Kidney epithelial cell (primary cell): ENCODE results near the gene PLPPR1. TPM values are rescaled to one million over a fixed set of nuclear protein-coding genes. Genes with fewer than 3 reads are reported as not detected.
"Not testable (repeated sequence)": the region's sequence is repeated elsewhere in the genome, so short reads cannot be mapped to it uniquely, and the experiment has no call there.

ENCODE experiments used
- DNase-seq: peaks from one replicate; pipeline ENCODE4 v3.0.0-alpha.2; 2010; ENCODE audit warnings: low read depth
- H3K27me3 ChIP-seq: 2 replicates; pipeline ENCODE4 v1.6.0; 2011; ENCODE audit warnings: low read length; ENCODE audit not compliant: control insufficient read depth, insufficient read depth
- H3K36me3 ChIP-seq: 2 replicates; pipeline ENCODE4 v1.5.1; 2011; ENCODE audit warnings: low read length; ENCODE audit not compliant: control insufficient read depth, insufficient read depth
- H3K4me3 ChIP-seq: 2 replicates; pipeline ENCODE4 v1.5.1; 2011; ENCODE audit warnings: low read depth, mild to moderate bottlenecking, control low read depth, low read length
- CTCF ChIP-seq: IDR thresholded peaks from 2 replicates; pipeline ENCODE4 v1.5.1; 2011; ENCODE audit warnings: mild to moderate bottlenecking, moderate library complexity, low read length, control low read depth, inconsistent platforms; ENCODE audit not compliant: insufficient read depth, poor library complexity, severe bottlenecking
- total RNA-seq: library from RNA; depleted of rRNA; stranded (reverse); fragments of >200 nt; gene quantifications from 2 replicates; pipeline ENCODE4 v1.2.3, GENCODE V29; 2015

PLPPR1 gene
- total RNA-seq, 1 donor from 2014 or later = 0.08 TPM

GRCh38 chr9:101034222-101034621, 5.7 kb downstream of the PLPPR1 start:
- TF ChIP-seq CTCF = no peak
- no peak overlapping the region for H3K4me3 ChIP-seq
- no peak for DNase-seq
- peaks cover 14% of the 10 kb centered on the region for H3K27me3 ChIP-seq
- H3K36me3 ChIP-seq = no peaks in the 10 kb centered on the region

GRCh38 chr9:101035098-101035497, 6.6 kb downstream of the PLPPR1 start:
- Histone ChIP-seq H3K4me3 (no peak overlapping the region), H3K36me3 (no peaks in the 10 kb centered on the region), H3K27me3 (peaks cover 6% of the 10 kb centered on the region)
- TF ChIP-seq CTCF = no peak
- DNase-seq = no peak

GRCh38 chr9:101037430-101037829, 8.9 kb downstream of the PLPPR1 start:
- no peak overlapping the region for H3K4me3 ChIP-seq
- TF ChIP-seq CTCF = no peak
- no peaks in the 10 kb centered on the region for H3K27me3 ChIP-seq

GRCh38 chr9:101038488-101038887, 10.0 kb downstream of the PLPPR1 start:
- Histone ChIP-seq H3K27me3 (no peaks in the 10 kb centered on the region), H3K4me3 (no peak overlapping the region), H3K36me3 (no peaks in the 10 kb centered on the region)
- no peak for DNase-seq
- TF ChIP-seq CTCF = no peak

More at GRCh38 chr9:101037430-101037829, 8.9 kb downstream of the PLPPR1 start:
- DNase-seq = no peak
- no peaks in the 10 kb centered on the region for H3K36me3 ChIP-seq

GRCh38 chr9:101039581-101039980, 11.1 kb downstream of the PLPPR1 start:
- H3K27me3 ChIP-seq, H3K36me3 ChIP-seq, H3K4me3 ChIP-seq, DNase-seq: not testable (repeated sequence)

GRCh38 chr9:101047848-101048397, 19.4 kb downstream of the PLPPR1 start:
- no peak for TF ChIP-seq CTCF
- H3K36me3 ChIP-seq = no peaks in the 10 kb centered on the region
- H3K4me3 ChIP-seq = no peak overlapping the region
- no peaks in the 10 kb centered on the region for H3K27me3 ChIP-seq
- DNase-seq = no peak

- H3K4me3 ChIP-seq = no peak overlapping the region
- DNase-seq = no peak
- H3K36me3 ChIP-seq = no peaks in the 10 kb centered on the region
- no peaks in the 10 kb centered on the region for H3K27me3 ChIP-seq
- TF ChIP-seq CTCF = no peak
Measured at GRCh38 chr9:101050650-101051049, 22.1 kb downstream of the PLPPR1 start.
